GM10266 (cell line): ENCODE results near the gene LHX5.
A peak's percentile ranks its signal among the peaks of the same experiment; 100 is the strongest.

Source experiments
- DNase-seq: peaks from one replicate; pipeline ENCODE4 v3.0.0; 2012; ENCODE audit errors: extremely low spot score
- TF ChIP-seq, protein P1 (sequence below): IDR thresholded peaks from 2 replicates; pipeline ENCODE4 v1.5.1; 2012; ENCODE audit warnings: mild to moderate bottlenecking, low read depth; ENCODE audit not compliant: control insufficient read depth, insufficient read depth; ENCODE audit errors: missing control alignments

LHX5 gene

DNA sequence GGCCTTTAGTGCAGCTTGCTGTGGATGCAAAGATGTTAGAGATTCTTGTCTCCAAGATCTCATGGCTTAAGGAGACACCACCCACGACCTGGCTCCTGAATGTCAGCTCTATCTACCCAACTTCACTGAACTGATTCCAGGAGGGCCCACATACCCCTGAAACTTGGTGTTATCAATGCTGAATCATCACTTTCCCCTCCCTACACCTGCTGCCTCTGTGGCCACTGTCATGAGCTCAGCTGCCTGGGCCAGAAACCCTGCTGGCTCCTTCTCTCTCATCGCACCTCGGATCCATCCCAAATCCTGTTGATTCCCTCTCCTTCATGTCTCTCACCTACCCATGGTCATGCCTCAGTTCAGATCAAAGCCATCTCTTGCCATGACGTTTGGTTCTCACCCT lies 15.1 kb upstream of the LHX5 start:
- TF ChIP-seq, protein P1, sequence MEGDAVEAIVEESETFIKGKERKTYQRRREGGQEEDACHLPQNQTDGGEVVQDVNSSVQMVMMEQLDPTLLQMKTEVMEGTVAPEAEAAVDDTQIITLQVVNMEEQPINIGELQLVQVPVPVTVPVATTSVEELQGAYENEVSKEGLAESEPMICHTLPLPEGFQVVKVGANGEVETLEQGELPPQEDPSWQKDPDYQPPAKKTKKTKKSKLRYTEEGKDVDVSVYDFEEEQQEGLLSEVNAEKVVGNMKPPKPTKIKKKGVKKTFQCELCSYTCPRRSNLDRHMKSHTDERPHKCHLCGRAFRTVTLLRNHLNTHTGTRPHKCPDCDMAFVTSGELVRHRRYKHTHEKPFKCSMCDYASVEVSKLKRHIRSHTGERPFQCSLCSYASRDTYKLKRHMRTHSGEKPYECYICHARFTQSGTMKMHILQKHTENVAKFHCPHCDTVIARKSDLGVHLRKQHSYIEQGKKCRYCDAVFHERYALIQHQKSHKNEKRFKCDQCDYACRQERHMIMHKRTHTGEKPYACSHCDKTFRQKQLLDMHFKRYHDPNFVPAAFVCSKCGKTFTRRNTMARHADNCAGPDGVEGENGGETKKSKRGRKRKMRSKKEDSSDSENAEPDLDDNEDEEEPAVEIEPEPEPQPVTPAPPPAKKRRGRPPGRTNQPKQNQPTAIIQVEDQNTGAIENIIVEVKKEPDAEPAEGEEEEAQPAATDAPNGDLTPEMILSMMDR, result no peak

GRCh38 chr12:113485330-113485729 lies 13.7 kb upstream of the LHX5 start:
- DNase-seq, result no peak
- TF ChIP-seq, protein P1, result no peak

More for the DNA sequence above, 15.1 kb upstream of the LHX5 start:
- no peak for DNase-seq

GRCh38 chr12:113482334-113482733 lies 10.7 kb upstream of the LHX5 start:
- DNase-seq, result no peak
- TF ChIP-seq, protein P1, result no peak

DNA sequence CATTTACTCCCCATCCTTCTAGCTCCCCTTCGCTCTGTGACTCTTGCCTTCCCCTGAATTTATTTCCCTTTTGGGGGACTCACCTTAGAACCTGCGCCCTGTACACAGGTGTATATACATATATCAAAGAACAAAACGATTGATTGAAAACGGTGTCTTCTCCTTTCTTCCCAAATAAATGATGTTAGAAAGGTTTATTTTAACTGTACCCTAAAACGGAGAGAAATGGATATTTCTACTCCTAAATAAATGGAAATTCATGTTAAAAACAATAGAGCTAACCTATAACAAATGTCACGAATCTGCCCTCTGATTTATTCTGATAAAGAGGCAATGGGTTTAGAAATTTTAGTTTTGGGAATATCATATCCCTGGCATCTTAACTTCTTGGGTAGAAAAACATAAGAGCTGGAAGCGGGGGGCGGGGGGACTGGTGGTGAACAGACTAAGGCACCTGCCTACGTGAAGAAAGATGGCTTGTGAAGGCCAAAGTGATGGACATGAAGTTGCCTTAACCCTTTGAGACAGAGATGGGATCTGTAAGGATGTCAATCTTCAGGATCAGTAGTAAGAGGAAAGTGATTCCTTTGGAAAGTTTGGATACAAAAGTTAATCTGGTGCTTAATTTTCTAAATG lies 8.8 kb upstream of the LHX5 start:
- TF ChIP-seq, protein P1, result no peak

GRCh38 chr12:113479590-113480335 lies 8.1 kb upstream of the LHX5 start:
- DNase-seq, result peak; percentile 53
- TF ChIP-seq, protein P1, result no peak

More for the DNA sequence above, 8.8 kb upstream of the LHX5 start:
- DNase-seq, result no peak

DNA sequence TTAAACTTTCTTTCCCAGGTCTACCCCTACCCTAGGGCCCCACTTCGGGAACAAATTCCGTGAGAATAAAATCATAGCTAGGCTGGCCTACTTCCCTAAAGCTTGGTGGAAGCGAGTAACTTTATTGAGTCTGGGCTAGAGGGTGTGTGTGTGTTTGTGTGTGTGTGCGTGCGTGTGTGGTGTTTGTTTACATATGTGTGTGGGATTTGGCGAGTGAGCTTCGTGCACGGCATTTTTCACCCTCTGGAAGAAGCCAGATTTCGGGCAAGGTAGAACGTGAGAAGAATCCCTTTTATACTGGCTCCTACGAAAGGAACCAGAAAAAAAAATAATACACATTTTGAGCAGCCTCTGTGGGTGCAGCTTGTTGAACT lies 7.5 kb upstream of the LHX5 start:
- DNase-seq, result no peak
- TF ChIP-seq, protein P1, result no peak
